Neural crest cell (in vitro differentiated cells): ENCODE results near the gene DCXR. TPM values are rescaled to one million over a fixed set of nuclear protein-coding genes. Genes with fewer than 3 reads are reported as not detected.

Experiments used
- DNase-seq: peaks from one replicate; pipeline ENCODE4 v3.0.0; 2021; ENCODE audit warnings: low read depth, mixed read lengths, low spot score
- H3K27ac Mint-ChIP-seq: one replicate; pipeline ENCODE4 v1.8.0; 2021; ENCODE audit warnings: mild to moderate bottlenecking, mixed read lengths; ENCODE audit not compliant: unreplicated experiment
- H3K27me3 Mint-ChIP-seq: 2 replicates; pipeline ENCODE4 v1.8.0; 2021; ENCODE audit warnings: low read depth, mild to moderate bottlenecking, mixed read lengths
- H3K36me3 Mint-ChIP-seq: 2 replicates; pipeline ENCODE4 v1.8.0; 2021; ENCODE audit warnings: low read depth, mild to moderate bottlenecking, mixed read lengths
- H3K4me1 Mint-ChIP-seq: 2 replicates; pipeline ENCODE4 v1.8.0; 2021; ENCODE audit warnings: mixed read lengths
- H3K4me3 Mint-ChIP-seq: one replicate; pipeline ENCODE4 v1.8.0; 2021; ENCODE audit warnings: mild to moderate bottlenecking, mixed read lengths
- H3K9me3 Mint-ChIP-seq: 2 replicates; pipeline ENCODE4 v1.8.0; 2021; ENCODE audit warnings: mixed read lengths
- total RNA-seq: library from RNA; stranded (reverse); gene quantifications from 2 replicates; pipeline ENCODE4 v1.2.1, GENCODE V29; 2021
- TF ChIP-seq, protein P1 (sequence below): fragments of 200-600 bp; sonication (generic); conservative IDR thresholded peaks from 2 replicates; pipeline ENCODE4 v1.5.0; 2021; ENCODE audit warnings: antibody characterized with exemption, mild to moderate bottlenecking

Gene DCXR
- total RNA-seq, 1 donor from 2014 or later = 198 TPM

DNA sequence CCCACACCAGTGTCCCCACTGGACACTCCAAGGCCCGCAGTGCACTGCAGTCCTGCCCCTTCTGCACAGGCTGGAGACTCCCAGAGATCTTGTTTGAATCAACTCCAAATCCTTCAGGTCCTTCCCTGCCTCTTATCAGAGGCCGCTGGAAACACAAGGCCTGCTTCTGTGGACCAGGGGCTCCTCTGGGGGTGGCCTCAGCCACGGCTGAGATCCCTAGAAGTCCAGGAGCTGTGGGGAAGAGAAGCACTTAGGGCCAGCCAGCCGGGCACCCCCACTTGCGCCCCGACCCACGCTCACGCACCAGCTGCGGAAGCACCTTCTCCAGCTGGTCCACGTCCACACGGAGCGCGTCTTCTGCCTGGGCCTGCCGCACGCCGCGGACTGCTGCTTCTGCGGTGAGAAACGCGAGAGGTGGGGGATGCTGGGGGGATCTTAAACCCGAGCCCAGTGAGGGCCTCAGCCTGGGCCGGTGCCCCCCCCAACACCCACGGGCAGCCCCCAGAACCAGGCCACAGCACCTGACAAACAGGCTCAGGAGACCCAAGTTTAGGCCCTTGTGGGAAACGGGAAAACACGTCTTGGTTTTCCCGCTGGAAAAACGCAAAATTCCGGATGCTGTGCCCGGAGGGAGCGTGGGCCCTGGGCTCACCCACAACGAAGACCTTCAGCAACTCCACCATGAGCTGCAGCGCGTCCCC is 18.4 kb downstream of the DCXR start:
- Mint-ChIP-seq H3K4me3 (peak overlapping the region; percentile 74), H3K9me3 (no peaks in the 10 kb centered on the region), H3K27me3 (peaks cover 6% of the 10 kb centered on the region)

DNA sequence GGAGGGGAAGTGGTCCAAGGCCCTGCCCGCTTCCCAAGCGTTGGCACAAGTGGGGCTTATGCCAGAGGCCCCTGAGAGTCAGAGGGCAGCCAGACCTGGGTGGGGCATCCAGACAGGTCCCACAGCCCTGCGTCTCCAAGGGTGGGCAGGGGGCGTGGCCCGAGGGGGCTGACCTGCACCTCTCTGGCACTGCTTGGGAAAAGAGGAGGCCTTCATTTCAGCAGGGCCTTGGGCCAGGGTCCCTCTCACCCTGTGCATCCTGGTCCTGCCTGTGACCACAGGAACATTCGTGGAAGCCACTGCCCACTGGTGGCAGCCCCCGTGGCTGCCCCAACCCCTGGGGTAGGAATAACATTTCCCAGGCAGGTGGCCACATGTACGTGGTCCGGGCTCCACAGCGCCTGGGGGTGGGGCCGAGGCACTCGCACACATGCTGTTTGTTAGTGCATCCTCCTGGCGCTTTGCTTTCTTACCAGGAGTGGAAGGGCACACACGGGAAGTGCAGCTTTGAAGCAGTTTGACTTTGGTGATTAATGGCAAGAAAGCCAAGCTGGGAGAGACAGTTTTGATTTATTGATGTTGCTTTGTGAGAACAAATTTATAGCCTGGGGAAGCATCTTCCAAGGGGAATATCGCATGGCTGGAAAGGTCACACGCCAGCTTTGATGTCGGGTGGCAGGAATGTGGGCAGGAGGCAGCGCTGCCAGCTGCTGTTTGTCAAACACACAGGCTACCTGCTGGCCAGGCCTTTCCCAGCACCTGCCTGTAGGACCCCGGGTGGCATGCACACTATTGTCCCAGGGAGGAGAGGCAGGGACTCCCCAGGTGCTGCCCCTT is 19.1 kb downstream of the DCXR start:
- Mint-ChIP-seq H3K27me3 (peaks cover 6% of the 10 kb centered on the region), H3K36me3 (no peaks in the 10 kb centered on the region), H3K4me3 (peak overlapping the region; percentile 74)

More for the DNA sequence above, 18.4 kb downstream of the DCXR start:
- no peak for DNase-seq
- H3K27ac Mint-ChIP-seq = peak overlapping the region; percentile 19
- peaks cover 13% of the 10 kb centered on the region for H3K4me1 Mint-ChIP-seq
- no peaks in the 10 kb centered on the region for H3K36me3 Mint-ChIP-seq
- TF ChIP-seq, protein P1, sequence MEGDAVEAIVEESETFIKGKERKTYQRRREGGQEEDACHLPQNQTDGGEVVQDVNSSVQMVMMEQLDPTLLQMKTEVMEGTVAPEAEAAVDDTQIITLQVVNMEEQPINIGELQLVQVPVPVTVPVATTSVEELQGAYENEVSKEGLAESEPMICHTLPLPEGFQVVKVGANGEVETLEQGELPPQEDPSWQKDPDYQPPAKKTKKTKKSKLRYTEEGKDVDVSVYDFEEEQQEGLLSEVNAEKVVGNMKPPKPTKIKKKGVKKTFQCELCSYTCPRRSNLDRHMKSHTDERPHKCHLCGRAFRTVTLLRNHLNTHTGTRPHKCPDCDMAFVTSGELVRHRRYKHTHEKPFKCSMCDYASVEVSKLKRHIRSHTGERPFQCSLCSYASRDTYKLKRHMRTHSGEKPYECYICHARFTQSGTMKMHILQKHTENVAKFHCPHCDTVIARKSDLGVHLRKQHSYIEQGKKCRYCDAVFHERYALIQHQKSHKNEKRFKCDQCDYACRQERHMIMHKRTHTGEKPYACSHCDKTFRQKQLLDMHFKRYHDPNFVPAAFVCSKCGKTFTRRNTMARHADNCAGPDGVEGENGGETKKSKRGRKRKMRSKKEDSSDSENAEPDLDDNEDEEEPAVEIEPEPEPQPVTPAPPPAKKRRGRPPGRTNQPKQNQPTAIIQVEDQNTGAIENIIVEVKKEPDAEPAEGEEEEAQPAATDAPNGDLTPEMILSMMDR = no peak

DNA sequence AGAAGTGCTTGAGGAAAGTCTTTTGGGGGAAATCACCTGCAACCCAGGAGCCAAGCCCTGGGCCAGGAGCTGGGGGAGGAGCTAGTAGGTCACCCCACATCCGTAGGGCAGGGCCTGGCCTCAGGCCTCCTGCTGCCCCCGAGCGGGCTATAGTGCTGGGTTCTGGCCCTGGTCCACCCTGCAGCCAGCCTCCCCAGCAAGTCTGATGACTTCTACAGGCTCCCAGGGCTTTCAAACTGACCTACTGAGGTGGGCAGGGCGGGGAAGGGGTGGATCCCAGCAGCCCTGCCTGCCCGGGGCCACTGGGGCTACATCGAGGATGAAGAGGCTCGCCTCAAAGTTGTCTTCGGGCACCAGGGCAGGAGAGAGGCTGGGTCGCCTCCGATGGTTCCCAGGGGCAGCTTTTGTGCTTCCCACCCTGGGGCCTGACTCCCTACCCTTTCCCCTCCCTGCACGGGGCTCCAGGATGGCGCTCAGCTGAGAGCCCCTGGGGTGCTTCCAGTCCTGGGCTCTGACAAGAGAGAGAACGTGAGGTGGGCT is 19.8 kb downstream of the DCXR start:
- Mint-ChIP-seq H3K36me3 (no peaks in the 10 kb centered on the region), H3K27me3 (peaks cover 3% of the 10 kb centered on the region), H3K27ac (no peak overlapping the region), H3K4me3 (peak overlapping the region; percentile 66), H3K4me1 (peaks cover 11% of the 10 kb centered on the region), H3K9me3 (no peaks in the 10 kb centered on the region)
- TF ChIP-seq, protein P1 = no peak
- DNase-seq = no peak

More for the DNA sequence above, 19.1 kb downstream of the DCXR start:
- Mint-ChIP-seq H3K4me1 (peaks cover 8% of the 10 kb centered on the region), H3K9me3 (no peaks in the 10 kb centered on the region), H3K27ac (peak overlapping the region; percentile 19)
- DNase-seq = no peak
- TF ChIP-seq, protein P1 = no peak

DNA sequence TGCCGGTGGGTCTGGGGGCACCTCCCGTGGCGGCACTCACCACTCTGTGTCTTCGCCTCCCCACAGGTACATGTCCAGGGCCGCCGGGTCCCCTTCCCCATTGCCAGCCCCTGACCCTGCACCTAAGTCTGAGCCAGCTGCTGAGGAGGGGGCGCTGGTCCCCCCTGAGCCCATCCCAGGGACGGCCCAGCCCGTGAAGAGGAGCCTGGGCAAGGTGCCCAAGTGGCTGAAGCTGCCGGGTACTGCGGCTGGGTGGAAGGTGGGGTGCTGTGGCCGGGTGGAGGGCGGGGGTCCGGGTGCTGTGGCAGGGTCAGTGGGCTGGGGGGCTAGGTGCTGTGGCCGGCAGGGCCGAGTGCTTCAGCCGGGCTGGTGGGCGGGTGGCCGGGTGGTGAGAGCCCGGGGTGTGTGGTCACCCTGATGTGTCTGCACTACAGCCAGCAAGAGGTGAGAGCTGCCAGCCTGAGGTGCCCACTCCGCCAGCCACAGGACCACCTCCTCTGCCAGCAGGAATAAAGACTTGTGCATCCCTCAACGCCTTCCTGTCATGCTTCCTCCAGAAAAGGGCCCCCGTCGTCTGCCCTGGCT is 20.5 kb downstream of the DCXR start:
- TF ChIP-seq, protein P1 = no peak
- no peak for DNase-seq
- Mint-ChIP-seq H3K36me3 (no peaks in the 10 kb centered on the region), H3K27ac (no peak overlapping the region), H3K4me1 (peaks cover 12% of the 10 kb centered on the region), H3K9me3 (no peaks in the 10 kb centered on the region), H3K4me3 (peak overlapping the region; percentile 66), H3K27me3 (peaks cover 3% of the 10 kb centered on the region)

DNA sequence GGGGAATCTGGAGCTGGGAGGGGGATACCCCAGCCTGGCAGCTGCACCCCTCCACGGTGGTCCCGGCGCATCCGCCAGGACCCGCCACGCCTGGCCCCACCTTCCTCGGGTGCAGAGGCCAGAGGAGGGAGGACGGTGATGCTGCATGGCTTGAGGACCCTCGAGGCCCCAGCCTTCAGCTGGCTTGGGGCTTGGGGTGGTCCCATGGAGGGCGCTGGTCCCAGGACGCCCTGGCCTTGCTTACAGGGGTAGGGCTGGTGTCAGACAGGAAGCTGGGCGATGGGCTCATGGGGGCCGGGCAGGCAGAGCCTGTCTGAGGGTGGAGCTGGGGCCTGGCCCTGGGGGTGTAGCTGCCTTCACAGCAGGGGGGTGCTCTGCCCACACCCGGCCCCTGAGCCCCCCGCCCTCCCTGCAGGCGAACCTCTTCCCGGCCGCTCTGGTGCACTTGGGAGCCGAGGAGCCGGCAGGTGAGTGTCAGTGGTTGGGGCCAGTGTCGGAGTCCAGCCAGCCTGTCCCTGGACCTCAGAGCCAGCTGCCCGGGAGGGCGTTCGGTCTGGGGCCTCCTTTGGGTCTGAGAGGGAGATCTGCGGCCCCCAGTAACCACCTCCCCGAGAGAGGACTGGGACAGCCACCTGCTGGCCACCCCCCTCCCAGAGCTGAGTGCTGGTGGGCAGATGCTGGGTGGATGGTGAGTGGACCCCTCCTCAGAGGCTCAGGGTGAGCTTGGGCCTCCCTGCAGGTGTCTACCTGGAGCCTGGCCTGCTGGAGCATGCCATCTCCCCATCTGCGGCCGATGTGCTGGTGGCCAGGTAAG is 21.2 kb downstream of the DCXR start:
- TF ChIP-seq, protein P1 = no peak
- H3K4me1 Mint-ChIP-seq = peaks cover 7% of the 10 kb centered on the region
- peaks cover 3% of the 10 kb centered on the region for H3K27me3 Mint-ChIP-seq
- no peaks in the 10 kb centered on the region for H3K9me3 Mint-ChIP-seq
- DNase-seq = no peak
- no peak overlapping the region for H3K27ac Mint-ChIP-seq
- H3K36me3 Mint-ChIP-seq = no peaks in the 10 kb centered on the region
- no peak overlapping the region for H3K4me3 Mint-ChIP-seq
